Mucosa of stomach (tissue), 1 donor: ENCODE measurements around the gene SLC25A11.

Source experiments
- H3K27me3 ChIP-seq: one replicate; pipeline ENCODE4 v1.7.0; 2013; ENCODE audit warnings: mild to moderate bottlenecking, low read length; ENCODE audit not compliant: control insufficient read depth, insufficient read depth
- H3K36me3 ChIP-seq: one replicate; pipeline ENCODE4 v1.7.0; 2013; ENCODE audit warnings: low read length; ENCODE audit not compliant: control insufficient read depth, insufficient read depth
- H3K4me1 ChIP-seq: one replicate; pipeline ENCODE4 v1.7.0; 2013; ENCODE audit warnings: mild to moderate bottlenecking, low read length; ENCODE audit not compliant: control insufficient read depth, insufficient read depth
- H3K4me3 ChIP-seq: one replicate; pipeline ENCODE4 v1.7.0; 2013; ENCODE audit warnings: low read length
- H3K9ac ChIP-seq: one replicate; pipeline ENCODE4 v1.7.0; 2013; ENCODE audit warnings: mild to moderate bottlenecking, low read length, moderate library complexity
- H3K9me3 ChIP-seq: one replicate; pipeline ENCODE4 v1.7.0; 2013; ENCODE audit warnings: mild to moderate bottlenecking, low read length, moderate library complexity; ENCODE audit not compliant: control insufficient read depth
- donor health status: Pancreatic carcinoma.

The SLC25A11 gene

DNA sequence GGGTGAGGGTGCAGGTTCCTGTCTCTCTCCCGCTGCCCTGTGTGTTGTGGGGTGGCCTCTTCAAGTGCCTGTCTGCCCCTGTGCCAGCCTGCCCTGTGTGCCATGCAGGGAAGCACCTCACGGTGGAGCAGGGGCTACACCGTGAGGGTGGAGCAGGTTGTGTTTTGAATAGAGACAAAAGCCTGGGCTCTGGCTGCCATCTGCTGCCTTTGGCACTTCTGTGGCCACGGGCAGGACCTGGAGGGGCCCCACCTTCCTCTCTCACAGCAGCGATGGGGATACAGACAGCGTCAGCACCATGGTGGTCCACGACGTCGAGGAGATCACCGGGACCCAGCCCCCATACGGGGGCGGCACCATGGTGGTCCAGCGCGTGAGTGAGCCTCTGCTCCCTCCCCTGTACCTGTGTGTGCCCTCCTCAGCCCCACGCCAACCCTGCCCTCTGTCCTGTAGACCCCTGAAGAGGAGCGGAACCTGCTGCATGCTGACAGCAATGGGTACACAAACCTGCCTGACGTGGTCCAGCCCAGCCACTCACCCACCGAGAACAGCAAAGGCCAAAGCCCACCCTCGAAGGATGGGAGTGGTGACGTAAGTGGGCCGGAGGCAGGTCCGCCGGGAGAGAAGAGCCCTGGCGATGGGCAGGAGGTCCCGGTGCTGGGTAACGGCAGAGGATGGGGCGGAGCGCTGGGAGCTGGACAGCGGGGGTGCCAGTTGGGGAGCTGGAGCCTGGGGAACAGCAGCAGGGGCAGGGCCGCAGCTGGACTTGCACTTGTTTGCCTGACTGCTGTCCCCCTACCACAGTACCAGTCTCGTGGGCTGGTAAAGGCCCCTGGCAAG, 45.9 kb downstream of the SLC25A11 start:
- H3K27me3 ChIP-seq, result no peaks in the 10 kb centered on the region
- H3K9ac ChIP-seq, result no peak overlapping the region
- H3K36me3 ChIP-seq, result peaks cover 29% of the 10 kb centered on the region
- no peaks in the 10 kb centered on the region for H3K9me3 ChIP-seq
- peaks cover 3% of the 10 kb centered on the region for H3K4me1 ChIP-seq
- H3K4me3 ChIP-seq, result no peak overlapping the region

DNA sequence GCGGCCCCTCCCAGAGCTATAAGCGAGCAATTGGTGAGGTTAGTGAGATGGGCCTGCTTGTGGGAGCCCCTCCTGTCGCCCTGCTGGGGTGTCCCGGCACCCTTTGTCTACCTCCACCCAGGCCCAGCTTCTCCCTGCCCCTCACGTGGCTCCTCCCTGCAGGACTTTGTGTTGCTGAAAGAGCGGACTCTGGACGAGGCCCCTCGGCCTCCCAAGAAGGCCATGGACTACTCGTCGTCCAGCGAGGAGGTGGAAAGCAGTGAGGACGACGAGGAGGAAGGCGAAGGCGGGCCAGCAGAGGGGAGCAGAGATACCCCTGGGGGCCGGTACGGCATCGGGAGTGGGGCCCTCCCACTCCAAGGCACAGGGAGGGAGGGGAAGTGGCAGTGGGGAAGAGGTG, 46.6 kb downstream of the SLC25A11 start:
- Histone ChIP-seq H3K4me1 (no peaks in the 10 kb centered on the region), H3K36me3 (peaks cover 29% of the 10 kb centered on the region), H3K4me3 (no peak overlapping the region), H3K27me3 (no peaks in the 10 kb centered on the region), H3K9ac (no peak overlapping the region), H3K9me3 (no peaks in the 10 kb centered on the region)

GRCh38 chr17:4892499-4893221, 47.2 kb downstream of the SLC25A11 start:
- no peak overlapping the region for H3K4me3 ChIP-seq
- peaks cover 29% of the 10 kb centered on the region for H3K36me3 ChIP-seq
- no peaks in the 10 kb centered on the region for H3K9me3 ChIP-seq
- no peaks in the 10 kb centered on the region for H3K4me1 ChIP-seq
- no peak overlapping the region for H3K9ac ChIP-seq
- no peaks in the 10 kb centered on the region for H3K27me3 ChIP-seq

DNA sequence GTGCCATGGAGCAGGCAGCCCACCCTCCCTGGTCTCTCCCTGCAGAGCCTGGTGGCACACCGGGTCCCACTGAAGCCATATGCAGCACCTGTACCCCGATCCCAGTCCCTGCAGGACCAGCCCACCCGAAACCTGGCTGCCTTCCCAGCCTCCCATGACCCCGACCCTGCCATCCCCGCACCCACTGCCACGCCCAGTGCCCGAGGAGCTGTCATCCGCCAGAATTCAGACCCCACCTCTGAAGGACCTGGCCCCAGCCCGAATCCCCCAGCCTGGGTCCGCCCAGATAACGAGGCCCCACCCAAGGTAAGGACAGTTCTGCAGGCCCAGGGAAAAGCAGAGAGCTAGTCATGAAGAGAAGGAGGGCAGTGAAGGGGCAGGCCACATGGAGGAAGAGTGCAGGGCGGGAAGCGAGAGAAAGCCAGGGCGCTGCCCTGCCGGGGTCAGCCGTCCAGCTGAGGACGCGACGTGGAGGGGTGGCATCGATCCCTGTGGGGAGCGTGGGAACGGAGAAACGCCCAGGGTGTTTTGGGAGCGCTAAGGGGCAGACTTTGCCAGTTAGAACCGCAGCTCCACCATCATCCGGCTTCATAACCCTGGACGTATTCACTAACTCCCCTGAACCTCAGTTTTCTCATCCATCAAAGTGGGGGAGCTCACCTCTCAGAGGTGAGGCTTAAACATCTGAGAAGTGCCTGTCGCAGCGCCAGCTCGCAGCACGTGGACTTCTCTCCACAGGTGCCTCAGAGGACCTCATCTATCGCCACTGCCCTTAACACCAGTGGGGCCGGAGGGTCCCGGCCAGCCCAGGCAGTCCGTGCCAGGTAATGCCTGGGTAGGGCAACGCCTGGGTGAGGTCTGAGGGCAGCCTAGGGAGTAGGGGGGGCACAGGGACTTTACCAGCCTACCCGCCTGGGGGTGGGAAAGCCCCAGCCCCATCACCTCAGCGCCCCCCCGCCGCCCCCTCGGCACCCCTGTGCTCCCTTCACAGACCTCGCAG, 48.1 kb downstream of the SLC25A11 start:
- Histone ChIP-seq H3K4me3 (no peak overlapping the region), H3K9ac (no peak overlapping the region), H3K36me3 (peaks cover 34% of the 10 kb centered on the region), H3K4me1 (no peaks in the 10 kb centered on the region), H3K27me3 (no peaks in the 10 kb centered on the region), H3K9me3 (no peaks in the 10 kb centered on the region)

DNA sequence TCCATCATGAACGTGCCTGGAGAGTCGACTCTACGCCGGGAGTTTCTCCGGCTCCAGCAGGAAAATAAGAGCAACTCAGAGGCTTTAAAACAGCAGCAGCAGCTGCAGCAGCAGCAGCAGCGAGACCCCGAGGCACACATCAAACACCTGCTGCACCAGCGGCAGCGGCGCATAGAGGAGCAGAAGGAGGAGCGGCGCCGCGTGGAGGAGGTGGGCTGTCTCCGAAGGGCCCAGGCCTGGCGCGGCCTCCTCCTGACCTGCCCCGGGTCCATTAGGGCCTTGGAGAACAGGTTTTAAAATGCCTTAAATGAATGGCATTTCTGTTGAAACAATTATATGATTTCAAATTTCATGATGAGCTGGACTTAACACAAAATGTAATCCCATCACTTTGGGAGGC, 52.3 kb downstream of the SLC25A11 start:
- no peaks in the 10 kb centered on the region for H3K9me3 ChIP-seq
- no peaks in the 10 kb centered on the region for H3K4me1 ChIP-seq
- no peak overlapping the region for H3K9ac ChIP-seq
- peaks cover 41% of the 10 kb centered on the region for H3K36me3 ChIP-seq
- no peaks in the 10 kb centered on the region for H3K27me3 ChIP-seq
- no peak overlapping the region for H3K4me3 ChIP-seq
